GM18858 (cell line): Measurements from ENCODE around the gene NFATC1.

ENCODE experiments used
- ATAC-seq: cut with Tn5 transposase; IDR thresholded peaks from one replicate; pipeline ENCODE4 v1.9.1; 2021; ENCODE audit not compliant: unreplicated experiment

The NFATC1 gene

DNA sequence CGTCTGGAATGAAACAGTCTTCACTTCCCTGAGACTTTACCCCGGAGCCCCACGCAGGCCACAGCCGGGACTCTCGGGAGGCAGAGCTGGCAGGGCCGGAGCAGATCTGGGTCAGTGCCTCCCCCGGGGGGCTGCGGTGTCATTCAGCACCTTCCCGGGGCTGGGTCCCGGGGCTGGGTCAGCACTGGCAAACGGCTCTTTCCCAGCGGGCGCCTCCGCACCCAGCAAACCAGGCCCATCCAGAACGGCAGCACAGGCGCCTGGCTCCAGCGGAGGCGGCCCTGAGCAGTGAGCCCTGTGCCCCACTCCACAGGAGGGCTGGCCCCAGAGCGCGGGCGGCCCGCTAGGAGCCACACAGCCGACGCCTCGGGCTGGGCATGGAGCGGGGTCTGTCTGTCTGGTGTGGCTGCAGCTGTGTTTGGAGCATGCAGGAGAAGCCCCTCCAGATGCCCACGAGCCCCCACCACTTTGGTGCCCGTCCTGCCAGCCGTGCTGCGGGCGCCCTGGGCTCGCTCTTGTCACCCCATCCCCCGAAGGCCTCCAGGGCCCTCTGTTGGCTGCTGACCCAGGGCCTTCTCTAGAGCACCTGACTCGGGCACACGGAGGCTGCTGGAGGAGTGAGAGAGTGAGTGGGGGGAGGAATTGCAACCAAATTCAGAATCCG is 151.8 kb downstream of the NFATC1 start:
- no peak for ATAC-seq

DNA sequence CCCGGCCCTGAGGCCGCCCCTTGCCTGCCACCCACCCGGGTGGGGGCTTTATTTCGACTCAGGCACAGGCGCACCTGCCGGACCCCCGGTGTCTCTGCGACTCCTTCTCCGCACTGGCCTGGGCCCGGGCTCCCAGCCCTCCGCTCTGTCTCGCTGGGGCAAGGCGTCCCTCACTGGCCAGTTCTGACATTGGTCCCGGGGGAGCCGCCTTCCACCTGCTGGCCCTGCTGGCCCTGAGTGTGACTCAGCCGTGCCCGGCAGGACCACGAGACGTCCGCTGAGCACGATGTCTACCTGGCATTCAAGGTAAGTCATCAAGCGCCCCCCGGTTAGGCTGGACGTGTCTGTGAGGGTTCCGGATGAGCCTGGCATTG is 152.3 kb downstream of the NFATC1 start:
- no peak for ATAC-seq

DNA sequence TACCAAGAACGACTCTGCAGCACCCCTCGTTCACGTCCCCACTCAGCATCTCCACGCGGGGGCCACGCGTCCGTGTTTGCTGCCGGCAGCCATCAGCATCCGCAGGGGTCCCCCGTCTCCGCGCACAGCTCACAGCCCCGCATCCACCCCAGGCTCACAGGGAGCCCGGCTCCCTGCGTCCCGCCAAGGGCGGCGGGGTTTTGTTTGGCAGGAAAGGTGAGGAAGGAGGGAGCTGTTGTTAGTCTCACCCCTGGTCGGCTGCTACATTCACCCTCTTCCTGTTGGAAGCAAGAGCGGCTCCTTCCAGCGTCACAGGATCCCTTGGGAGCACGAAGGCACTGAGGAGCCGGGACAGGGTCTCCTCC is 152.9 kb downstream of the NFATC1 start:
- ATAC-seq: no peak

DNA sequence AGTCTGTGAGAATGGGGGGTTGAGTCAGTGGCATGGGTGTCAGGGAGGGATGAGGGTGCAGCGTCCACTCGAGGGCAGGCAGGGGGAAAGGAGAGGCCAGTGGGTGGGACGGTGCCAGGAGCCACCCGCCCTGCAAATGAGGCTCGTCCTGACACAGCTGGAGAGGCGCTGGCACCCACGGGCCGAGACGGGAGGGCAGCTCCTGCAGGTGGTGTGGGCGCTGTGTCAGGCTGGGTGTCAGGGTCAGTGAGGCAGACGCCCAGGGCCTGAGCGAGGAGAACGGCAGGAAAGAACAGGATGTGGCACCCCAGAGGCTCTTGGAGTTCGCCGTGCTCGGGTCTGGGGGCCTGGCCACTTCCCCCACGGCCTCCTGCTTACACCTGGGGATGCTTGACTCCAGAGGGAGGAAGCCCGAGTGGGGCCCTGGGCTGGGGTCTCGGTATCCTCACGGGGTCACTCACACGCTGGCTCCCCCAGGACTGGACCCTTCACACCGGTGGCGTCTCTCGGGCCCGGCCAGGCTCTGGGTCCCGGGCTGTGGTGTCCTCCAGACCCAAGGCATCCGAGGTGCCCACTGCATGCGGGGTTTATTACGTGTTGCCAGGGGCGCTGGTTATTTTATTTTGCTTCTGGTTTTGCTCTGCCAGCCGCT is 153.4 kb downstream of the NFATC1 start:
- no peak for ATAC-seq

DNA sequence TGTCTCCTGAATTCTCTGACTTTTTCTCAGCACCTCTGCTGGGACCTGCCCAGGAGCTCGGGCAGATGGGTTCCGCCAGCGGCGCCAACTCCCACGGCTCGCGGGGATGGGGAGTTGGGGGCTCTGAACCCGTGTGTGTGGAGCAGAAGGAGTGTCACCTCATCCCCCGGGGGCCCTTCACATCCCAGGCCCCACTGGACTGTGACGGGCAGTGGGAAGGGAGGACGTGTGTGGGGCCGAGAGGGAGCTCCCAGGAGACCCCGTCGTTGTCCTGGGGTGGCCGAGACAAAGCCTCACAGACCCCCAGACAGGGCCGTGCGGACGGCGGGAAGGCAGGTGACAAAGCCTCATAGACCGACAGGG is 153.9 kb downstream of the NFATC1 start:
- no peak for ATAC-seq

DNA sequence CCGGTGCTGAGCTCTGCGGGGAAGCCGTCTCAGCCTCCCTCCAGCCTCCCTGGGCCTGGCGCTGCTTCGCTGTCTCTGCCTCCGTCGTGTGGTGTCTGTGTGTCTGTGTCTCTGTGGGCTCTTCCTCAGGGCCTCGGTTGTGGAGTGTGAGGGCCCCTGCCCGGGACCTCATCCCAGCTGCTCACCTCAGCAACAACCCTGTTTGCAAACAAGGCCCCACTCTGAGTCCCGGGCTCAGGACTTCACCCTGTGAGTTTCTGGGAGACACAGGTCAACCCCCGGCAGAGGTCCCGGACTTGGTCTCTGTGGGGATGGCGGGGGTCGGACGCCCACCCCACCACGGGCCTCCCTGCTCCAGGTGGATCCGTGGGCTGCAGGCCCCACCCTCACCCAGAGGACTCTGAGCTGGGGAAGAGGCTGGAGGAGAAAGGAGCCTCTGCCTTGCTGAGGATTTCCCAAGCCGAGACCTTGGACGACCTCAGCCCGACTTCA is 156.5 kb downstream of the NFATC1 start:
- ATAC-seq: no peak

DNA sequence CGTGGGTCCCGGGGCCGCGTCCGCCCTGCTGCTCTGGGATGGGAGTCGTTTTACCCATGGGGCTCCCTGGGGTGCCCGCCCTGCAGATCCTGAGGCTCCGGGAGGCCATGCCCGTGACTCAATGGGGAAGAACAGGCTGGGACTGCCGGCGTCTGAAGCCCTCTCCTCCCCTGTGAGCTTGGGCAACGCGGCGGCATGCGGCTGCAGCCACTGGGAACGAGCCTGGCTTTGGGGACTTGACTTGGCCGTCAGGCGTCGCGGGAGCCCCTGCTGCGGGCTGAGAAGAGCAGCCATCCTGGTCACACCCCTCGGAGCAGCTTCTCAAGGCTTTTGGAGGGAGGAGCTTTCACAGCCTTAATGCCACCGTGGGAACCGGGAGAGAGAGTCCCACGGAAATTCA is 157.0 kb downstream of the NFATC1 start:
- ATAC-seq: no peak

DNA sequence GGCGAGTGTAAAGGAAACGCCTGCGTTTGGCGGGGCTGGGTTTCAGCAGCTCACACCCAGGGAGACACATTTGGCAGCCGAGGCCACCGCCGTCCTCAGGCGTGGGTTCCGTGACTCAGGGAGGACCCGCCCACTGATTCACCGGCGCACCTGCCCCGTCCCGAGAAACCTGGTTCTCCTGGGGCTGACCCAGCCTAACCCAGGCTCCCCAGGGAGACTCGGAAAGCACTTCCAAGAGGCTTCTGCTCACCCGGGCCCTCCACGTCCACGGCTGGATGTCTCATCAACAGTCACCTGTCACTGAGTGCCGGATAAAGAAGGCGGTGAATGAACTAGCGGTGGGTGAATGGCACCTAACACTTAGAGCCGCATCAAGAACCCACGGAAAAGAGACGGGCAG is 157.4 kb downstream of the NFATC1 start:
- no peak for ATAC-seq

DNA sequence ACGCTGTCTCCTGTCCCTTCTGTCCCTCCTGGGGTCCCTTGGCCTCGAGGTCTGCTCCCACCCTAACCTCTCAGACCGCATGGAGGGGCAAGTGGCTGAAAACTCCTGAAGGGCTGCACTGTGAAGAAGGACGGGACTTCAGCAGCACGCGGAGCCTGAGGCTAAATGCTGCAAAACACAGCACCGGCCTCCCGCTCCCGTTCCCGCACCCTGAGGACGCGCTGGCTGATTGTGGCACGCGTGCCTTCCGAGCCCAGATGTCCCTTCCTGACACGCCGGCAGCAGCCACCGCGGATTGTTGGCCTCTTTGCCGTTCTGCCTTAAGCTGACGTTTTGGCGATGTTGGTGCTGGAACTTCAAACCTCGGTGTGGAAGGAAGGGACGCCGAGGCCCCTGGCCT is 158.0 kb downstream of the NFATC1 start:
- no peak for ATAC-seq

DNA sequence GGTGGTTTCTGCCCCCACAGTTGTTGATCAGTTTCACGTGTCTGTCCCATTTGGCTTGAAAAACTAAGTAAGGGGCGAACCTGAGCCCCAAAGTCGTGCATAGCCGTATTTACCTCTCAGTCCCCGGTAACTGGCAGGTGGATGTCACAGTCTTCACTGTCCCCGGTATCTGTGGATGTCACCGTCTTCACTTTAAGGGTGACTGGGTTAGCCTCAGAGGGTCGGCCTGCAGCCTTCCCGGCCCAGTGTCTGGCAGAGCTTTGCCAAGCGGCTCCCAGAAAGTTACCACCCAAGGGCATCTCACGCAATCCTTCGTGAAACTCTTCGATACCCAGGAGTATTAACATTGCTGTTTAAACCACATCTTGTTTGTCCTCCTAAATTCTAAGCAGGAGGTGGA is 158.6 kb downstream of the NFATC1 start:
- no peak for ATAC-seq

DNA sequence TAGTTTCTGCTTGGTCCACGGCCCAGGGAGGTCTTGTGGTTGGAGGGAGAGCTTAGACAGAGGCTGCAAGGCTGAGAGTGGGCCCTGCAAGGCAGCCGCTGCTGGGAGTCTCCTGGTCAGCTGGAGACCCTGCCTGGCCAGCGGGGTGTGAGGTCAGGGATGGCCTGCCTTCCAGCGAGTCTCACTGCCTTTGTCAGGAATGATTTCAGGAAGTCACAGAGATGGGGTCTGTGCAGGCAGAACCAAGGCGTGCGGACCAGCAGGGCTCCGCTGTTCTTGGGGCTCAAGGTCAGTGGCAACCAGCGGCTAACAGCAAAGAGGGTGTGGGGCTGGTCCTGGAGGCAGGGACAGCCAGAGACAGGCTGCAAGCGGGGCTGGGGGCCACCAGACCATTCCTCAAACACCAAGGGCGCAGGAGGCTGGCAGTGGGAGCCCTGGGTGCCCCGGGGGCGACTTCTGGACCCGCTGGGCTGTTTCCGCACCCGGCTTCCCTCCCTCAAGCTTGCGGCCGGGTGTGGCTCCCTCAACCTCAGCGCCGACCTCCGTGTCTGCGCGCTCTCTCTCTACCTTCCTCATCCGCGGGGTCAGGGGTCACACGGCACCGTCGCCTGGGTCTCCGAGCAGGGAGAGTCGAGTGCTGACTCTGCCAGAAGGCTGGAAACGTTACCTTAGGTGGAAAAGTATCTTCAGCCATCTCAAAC is 159.4 kb downstream of the NFATC1 start:
- ATAC-seq: no peak

DNA sequence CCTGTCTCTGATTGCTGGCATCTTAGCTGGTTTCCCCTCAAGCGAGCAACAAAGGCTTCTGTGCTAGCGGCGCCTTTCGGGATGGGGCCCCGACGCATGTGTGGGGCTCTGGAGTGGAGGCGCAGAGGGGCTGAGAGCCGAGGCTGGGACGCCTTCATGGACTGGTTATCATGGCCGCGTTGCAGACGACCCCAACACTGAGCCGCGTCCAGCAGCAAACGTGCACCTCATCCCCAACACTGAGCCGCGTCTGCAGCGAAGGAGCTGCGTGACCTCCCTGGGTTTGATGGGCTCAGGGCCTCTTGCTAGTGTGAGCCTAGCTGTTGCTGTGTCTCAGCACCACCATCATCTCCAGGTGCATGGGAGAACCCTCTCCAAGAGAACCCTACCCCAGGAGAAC is 160.2 kb downstream of the NFATC1 start:
- ATAC-seq: no peak

DNA sequence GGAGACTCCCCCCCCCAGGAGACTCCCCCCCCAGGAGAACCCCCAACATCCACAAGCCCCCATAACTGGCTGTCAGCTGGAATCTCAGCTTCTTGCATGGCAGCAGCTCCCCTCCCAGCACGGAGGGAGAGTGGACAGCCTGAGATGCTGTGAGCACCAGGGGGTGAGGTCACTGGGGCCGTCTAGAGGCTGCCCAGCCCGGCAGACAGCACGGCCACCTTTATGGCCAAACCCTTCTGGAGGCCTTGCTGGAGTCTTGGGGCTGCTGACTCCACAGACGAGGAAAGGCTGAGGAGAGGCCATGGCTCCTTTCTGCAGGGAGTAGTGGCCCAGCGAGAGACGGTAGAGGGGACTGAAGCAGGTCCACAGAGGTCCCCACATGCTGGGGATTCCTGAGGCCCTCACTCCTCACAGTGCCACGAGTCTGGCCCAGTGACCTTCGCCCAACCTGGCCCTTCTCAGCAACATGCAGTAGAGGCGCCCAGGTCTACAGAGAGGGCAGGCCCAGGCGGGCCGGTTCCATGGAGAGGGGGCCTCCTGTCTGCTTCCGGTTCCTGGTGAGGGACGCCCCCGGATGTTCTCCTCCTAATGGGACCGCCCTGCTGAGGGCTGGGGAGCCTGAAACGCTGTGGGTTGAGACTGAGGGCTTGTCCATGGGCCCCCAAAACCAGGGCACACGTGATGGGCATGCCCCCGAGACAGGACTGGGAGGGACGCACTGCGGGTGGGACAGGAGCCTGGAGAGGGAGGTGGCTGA is 161.3 kb downstream of the NFATC1 start:
- ATAC-seq: no peak

DNA sequence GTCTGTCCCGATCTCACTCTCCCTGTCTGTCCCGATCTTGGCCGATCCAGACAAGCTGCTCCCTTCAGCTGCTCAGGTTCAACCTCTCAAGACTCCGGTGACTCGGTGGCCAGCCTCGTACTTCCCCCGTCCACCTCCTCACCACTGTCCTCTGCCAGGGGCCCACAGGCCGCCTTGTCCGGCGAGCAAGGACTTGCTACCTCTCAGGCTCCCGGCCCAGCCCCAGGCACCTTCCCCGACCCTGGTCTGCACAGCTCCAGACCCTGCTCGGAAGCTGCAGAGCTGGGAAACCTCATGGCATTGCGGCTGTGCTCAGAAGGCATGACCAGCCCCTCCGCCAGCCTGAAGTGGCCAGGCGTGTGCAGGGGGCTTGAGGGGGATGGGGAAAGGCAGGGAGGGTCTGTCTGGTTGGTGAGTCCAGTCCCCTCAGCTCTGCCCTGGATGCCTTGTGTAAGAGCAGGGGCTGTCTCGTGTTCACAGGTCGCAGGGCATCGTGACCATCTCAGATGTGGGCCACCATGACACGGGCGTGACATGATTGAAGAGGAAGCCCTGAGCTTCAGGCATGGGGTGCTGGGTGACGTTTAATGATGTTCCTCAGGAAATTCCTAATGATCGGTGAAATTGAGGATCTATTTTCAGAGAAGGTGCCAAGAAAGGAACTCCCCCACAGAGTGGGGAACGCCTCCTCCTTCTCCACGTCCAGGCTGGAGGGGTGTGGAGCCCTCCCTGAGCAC is 162.6 kb downstream of the NFATC1 start:
- no peak for ATAC-seq

DNA sequence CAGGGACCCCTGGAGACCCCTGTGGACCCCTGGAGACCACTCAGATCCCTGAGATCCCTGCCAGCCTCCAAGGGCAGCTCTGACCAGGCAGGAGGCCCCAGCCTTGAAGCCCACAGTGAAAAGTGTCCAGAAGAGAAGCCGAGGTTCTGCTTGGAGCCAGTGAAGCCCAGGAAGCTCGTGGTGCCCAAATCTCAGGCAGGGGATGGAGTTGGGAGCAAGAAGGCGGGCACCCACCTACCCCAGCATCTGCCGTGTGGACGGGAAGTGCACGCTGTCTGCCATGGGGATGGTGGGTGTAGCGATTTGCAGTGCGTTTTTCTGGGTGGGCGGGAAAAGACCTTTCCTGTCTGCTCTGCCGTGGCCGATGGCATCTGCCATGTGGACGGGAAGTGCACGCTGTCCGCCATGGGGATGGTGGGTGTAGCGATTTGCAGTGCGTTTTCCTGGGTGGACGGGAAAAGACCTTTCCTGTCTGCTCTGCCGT is 163.2 kb downstream of the NFATC1 start:
- ATAC-seq: no peak

DNA sequence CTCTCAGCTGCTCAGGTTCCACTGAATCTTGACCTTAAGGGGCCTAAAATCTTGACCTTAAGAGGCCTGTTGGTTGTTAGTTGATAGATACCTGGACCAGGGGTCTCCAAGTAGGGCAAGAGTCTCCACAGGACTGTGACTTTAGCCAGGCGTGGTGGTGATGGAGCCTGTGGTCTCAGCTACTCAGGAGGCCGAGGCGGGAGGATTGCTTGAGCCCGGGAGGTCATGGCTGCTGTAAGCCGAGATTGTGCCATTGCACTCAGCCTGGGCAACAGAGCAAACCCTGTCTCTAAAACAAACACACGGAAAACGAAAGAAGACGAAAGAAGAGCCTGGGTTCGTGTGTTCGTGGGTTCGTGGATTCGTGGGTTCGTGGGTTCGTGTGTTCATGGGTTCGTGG is 163.7 kb downstream of the NFATC1 start:
- no peak for ATAC-seq

DNA sequence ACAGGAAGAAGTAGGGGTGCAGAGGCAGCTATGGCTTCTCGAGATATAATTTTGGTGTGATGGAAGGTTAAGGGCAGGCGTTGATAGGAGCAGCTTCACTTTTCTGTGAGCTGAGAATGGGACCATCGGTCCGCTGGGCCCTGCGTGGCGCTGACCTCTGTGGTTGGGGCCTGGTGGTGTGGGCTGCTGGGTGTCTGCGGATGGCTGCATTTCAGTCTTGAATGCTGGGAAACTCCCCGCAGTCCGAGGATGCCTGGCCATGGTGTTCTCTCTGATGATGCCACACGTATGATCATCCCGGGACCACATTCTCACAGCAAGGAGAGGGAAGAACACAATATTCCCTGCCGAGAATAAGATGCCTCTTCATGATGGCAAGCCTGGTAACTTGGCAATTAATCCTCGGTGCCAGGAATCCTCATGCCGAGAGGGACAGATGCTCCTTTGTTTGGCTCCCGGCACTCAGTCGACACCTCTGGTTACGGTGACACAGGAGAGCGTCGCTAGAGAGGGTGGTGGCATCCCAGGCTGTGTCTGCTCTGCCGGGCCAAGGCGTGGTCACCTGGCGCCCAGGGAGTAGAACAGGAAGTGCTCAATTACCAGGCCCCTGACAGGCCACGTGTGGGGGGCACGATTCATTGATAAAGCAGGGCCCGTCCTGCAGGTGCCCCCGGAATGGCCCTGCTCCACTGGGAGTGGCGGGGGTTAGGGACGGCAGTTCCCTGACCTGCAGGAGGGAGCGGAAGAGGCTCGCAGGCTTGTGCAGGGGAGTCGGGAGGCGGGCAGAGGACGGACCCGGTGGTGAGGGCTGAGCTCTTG is 164.5 kb downstream of the NFATC1 start:
- no peak for ATAC-seq

DNA sequence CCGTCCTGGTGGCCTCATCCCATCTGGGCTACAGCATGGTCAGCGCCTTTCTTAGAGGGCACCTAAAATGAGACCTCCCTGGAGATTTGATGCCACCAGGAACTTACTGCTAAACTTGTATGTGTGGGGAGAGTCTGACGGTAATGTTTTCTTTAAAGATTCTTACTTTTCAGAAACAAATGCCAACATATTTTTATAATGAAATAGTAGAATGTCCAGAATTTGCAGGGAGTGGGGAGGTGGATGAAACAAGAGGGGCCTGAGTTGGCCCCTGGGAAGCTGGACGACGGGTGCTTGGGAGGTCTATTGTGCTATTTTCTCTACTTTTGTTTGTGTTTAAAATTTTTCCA is 165.1 kb downstream of the NFATC1 start:
- ATAC-seq: no peak

DNA sequence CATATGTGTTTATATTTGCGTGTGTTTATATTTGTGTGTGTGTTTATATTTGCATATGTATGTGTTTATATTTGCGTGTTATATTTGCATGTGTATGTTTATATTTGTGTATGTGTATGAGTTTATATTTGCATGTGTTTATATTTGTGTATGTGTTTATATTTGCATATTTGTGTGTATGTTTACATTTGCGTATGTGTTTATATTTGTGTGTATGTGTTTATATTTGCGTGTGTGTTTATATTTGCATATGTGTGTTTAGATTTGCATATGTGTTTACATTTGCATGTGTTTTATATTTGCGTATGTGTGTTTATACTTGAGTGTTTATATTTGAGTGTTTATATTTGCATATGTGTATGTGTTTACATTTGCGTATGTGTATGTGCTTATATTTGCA is 168.2 kb downstream of the NFATC1 start:
- ATAC-seq: no peak

DNA sequence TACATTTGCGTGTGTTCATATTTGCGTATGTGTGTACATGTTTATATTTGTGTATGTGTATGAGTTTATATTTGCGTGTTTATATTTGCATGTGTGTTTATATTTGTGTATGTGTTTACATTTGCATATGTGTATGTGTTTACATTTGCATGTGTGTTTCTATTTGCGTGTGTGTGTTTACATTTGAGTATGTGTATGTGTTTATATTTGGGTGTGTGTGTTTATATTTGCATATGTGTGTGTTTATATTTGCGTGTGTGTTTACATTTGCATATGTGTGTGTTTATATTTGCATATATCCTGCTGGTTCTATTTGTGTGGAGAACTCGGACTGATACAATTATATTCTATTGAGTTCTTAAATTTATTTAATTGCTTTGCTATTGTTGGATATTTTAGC is 168.7 kb downstream of the NFATC1 start:
- no peak for ATAC-seq
